Esophagus muscularis mucosa (tissue), 4 donors: ENCODE data around the gene ZNF425. TPM values are rescaled to one million over a fixed set of nuclear protein-coding genes. Genes with fewer than 3 reads are reported as not detected.

Experiments
- DNase-seq: peaks from one replicate; pipeline ENCODE4 v3.0.0-alpha.2; 2017; ENCODE audit errors: extremely low spot score
- H3K27ac ChIP-seq, 4 donors: fragments of 200-600 bp; sonication (generic); replicated peaks in 1 of 4; 1 replicate in 3 of 4; 2 replicates in 1 of 4; pipeline ENCODE4 v1.5.1; 2016 to 2019; ENCODE audit warnings: mild to moderate bottlenecking in 1 of 4
- H3K27me3 ChIP-seq, 4 donors: fragments of 200-600 bp; sonication (generic); one replicate each; pipeline versions ENCODE4 v1.5.1 to v1.6.0; 2016 to 2019
- H3K36me3 ChIP-seq, 4 donors: fragments of 200-600 bp; sonication (generic); one replicate each; pipeline ENCODE4 v1.5.1; 2016 to 2019
- H3K4me1 ChIP-seq, 4 donors: fragments of 200-600 bp; sonication (generic); one replicate each; pipeline ENCODE4 v1.5.1; 2016 to 2019
- H3K4me3 ChIP-seq, 4 donors: fragments of 200-600 bp; sonication (generic); 1 replicate in 2 of 4; 2 replicates in 2 of 4; pipeline ENCODE4 v1.5.1; 2016 to 2019; ENCODE audit warnings: mild to moderate bottlenecking in 4 of 4, moderate library complexity in 1 of 4
- H3K9me3 ChIP-seq, 4 donors: fragments of 200-600 bp; sonication (generic); 1 replicate in 3 of 4; 2 replicates in 1 of 4; pipeline ENCODE4 v1.5.1; 2016 to 2019
- CTCF ChIP-seq, 3 experiments: fragments of 200-600 bp in 2 of 3; fragments of 450-650 bp in 1 of 3; sonication (generic) in 2 of 3; IDR thresholded peaks; one replicate each; pipeline ENCODE4 v1.5.1; 2017 to 2019; ENCODE audit warnings: antibody characterized with exemption in 3 of 3, mild to moderate bottlenecking in 2 of 3, moderate library complexity in 1 of 3
- EP300 ChIP-seq: sonication (generic); formaldehyde crosslinking; IDR thresholded peaks from one replicate; pipeline ENCODE4 v1.6.1; 2017; ENCODE audit warnings: antibody characterized with exemption
- POLR2A ChIP-seq: fragments of 450-650 bp; IDR thresholded peaks from one replicate; pipeline ENCODE4 v1.6.1; 2017; ENCODE audit warnings: antibody characterized with exemption, moderate library complexity, mild to moderate bottlenecking, low read depth
- POLR2AphosphoS5 ChIP-seq, 2 donors: sonication (generic); formaldehyde crosslinking; IDR thresholded peaks; one replicate each; pipeline ENCODE4 v1.6.1; 2017; ENCODE audit warnings: antibody characterized with exemption in 2 of 2
- WGBS: methylation state at CpG from one replicate; pipeline ENCODE4 v1.1.5; 2018; 5-methylcytosine and 5-hydroxymethylcytosine counted together
- intact Hi-C: fragments of 100-400 bp; cut with DNase I; formaldehyde crosslinking; loops from one replicate; pipeline ENCODE4 v1.15.1; 2023
- total RNA-seq, 4 donors: library from RNA; depleted of rRNA; stranded (reverse); fragments of >200 nt; gene quantifications; one replicate each; pipeline versions ENCODE4 v1.1.0 to v1.2.1, GENCODE V29; 2016

The ZNF425 gene
- total RNA-seq: 1 to 10 TPM; 2.1 to 3.9 (median 3.3) TPM

- Histone ChIP-seq H3K9me3 (no peaks in the 10 kb centered on the region), H3K36me3 (peaks cover 0 to 16% (median 6%) of the 10 kb centered on the region in 4 donors), H3K27ac (peak within 1 kb of the TSS; percentile 93 to 98 (median 98)), H3K4me3 (peak within 1 kb of the TSS; percentile 79 to 87 (median 82)), H3K4me1 (peaks cover 15 to 21% (median 19%) of the 10 kb centered on the region in 4 donors), H3K27me3 (no peaks in the 10 kb centered on the region)
- under 1% methylated on average over 37 of the region's 72 CpGs for WGBS
- DNase-seq: peak; percentile 96
- TF ChIP-seq CTCF (IDR thresholded peaks at IDR 0.05) (peak in 2 of 3 experiments; percentile 93 to 95), EP300 (no peak), POLR2AphosphoS5 (IDR thresholded peaks at IDR 0.05) (peak; percentile 93 to 97), POLR2A (peak; percentile 89)
- intact Hi-C loops: loop anchor here (1.0 to 5.0 kb wide), 4 partner anchors 21 to 646 kb away; partner anchors contain the start of genes ZNF398, ZNF467 and ZNF786
Measured at GRCh38 chr7:149125863-149126661, at the start of gene ZNF425. Gene ZNF425, minus strand, starts transcription at chr7:149126324. Its CDS starts 111 bp downstream, at chr7:149126213.

GRCh38 chr7:149175150-149175549 is 49.0 kb upstream of the ZNF425 start:
- H3K27me3 ChIP-seq: no peaks in the 10 kb centered on the region
- no peak for TF ChIP-seq POLR2A
- no peak for TF ChIP-seq EP300
- no peak for TF ChIP-seq CTCF (IDR thresholded peaks at IDR 0.05)
- TF ChIP-seq POLR2AphosphoS5 (IDR thresholded peaks at IDR 0.05): no peak
- no peak for DNase-seq
- peaks cover 0 to 3% (median under 1%) of the 10 kb centered on the region in 4 donors for H3K4me1 ChIP-seq
- intact Hi-C loops: no loop called here
- no peak overlapping the region for H3K4me3 ChIP-seq
- peaks cover 38 to 98% (median 77%) of the 10 kb centered on the region in 4 donors for H3K36me3 ChIP-seq
- WGBS: 90% methylated on average over 2 of the region's 2 CpGs
- no peak overlapping the region for H3K27ac ChIP-seq
- H3K9me3 ChIP-seq: no peaks in the 10 kb centered on the region

GRCh38 chr7:149172534-149172920 is 46.4 kb upstream of the ZNF425 start:
- Histone ChIP-seq H3K4me3 (no peak overlapping the region), H3K4me1 (no peaks in the 10 kb centered on the region), H3K36me3 (peaks cover 35 to 98% (median 79%) of the 10 kb centered on the region in 4 donors), H3K27ac (no peak overlapping the region), H3K9me3 (no peaks in the 10 kb centered on the region), H3K27me3 (no peaks in the 10 kb centered on the region)
- no peak for TF ChIP-seq EP300
- TF ChIP-seq POLR2AphosphoS5 (IDR thresholded peaks at IDR 0.05): no peak
- no peak for TF ChIP-seq CTCF (IDR thresholded peaks at IDR 0.05)
- DNase-seq: no peak
- 83% methylated on average over 1 of the region's 1 CpG for whole genome bisulfite sequencing
- intact Hi-C loops: no loop called here

- no peaks in the 10 kb centered on the region for H3K9me3 ChIP-seq
- no peak overlapping the region for H3K27ac ChIP-seq
- DNase-seq: no peak
- WGBS: 83% methylated on average over 9 of the region's 9 CpGs
- TF ChIP-seq CTCF (IDR thresholded peaks at IDR 0.05): no peak
- TF ChIP-seq POLR2A: no peak
- TF ChIP-seq EP300: no peak
- TF ChIP-seq POLR2AphosphoS5 (IDR thresholded peaks at IDR 0.05): no peak
- peaks cover 35 to 98% (median 79%) of the 10 kb centered on the region in 4 donors for H3K36me3 ChIP-seq
- intact Hi-C loops: no loop called here
- no peak overlapping the region for H3K4me3 ChIP-seq
- H3K27me3 ChIP-seq: no peaks in the 10 kb centered on the region
- no peaks in the 10 kb centered on the region for H3K4me1 ChIP-seq
Measured at GRCh38 chr7:149171892-149172533, 45.9 kb upstream of the ZNF425 start.
